ENCODE results near the gene PDIA6. TPM values are rescaled to one million over a fixed set of nuclear protein-coding genes. Genes with fewer than 3 reads are reported as not detected.

PDIA6 gene
- total RNA-seq, 4 donors from 2014 or later = 81.3 to 138 (median 90.3) TPM

GRCh38 chr2:10859278-10859677, 46.7 kb upstream of the PDIA6 start:
- Histone ChIP-seq H3K36me3 (no peaks in the 10 kb centered on the region), H3K27ac (no peak overlapping the region), H3K4me1 (peaks cover 0 to 7% (median 0%) of the 10 kb centered on the region in 3 donors), H3K9me3 (no peaks in the 10 kb centered on the region), H3K4me3 (no peak overlapping the region), H3K27me3 (peaks cover 11% of the 10 kb centered on the region)
- WGBS, 2 donors (ENCODE audit: low coverage in 1 of 2) = 69 to 100% methylated on average over 1 to 6 of the region's 6 CpGs
- ATAC-seq = no peak
- TF ChIP-seq POLR2A (IDR thresholded peaks at IDR 0.05) (no peak), EP300 (IDR thresholded peaks at IDR 0.05) (no peak), POLR2AphosphoS5 (IDR thresholded peaks at IDR 0.05) (no peak)
- TF ChIP-seq, protein P1, sequence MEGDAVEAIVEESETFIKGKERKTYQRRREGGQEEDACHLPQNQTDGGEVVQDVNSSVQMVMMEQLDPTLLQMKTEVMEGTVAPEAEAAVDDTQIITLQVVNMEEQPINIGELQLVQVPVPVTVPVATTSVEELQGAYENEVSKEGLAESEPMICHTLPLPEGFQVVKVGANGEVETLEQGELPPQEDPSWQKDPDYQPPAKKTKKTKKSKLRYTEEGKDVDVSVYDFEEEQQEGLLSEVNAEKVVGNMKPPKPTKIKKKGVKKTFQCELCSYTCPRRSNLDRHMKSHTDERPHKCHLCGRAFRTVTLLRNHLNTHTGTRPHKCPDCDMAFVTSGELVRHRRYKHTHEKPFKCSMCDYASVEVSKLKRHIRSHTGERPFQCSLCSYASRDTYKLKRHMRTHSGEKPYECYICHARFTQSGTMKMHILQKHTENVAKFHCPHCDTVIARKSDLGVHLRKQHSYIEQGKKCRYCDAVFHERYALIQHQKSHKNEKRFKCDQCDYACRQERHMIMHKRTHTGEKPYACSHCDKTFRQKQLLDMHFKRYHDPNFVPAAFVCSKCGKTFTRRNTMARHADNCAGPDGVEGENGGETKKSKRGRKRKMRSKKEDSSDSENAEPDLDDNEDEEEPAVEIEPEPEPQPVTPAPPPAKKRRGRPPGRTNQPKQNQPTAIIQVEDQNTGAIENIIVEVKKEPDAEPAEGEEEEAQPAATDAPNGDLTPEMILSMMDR (IDR thresholded peaks at IDR 0.05) = no peak

DNA sequence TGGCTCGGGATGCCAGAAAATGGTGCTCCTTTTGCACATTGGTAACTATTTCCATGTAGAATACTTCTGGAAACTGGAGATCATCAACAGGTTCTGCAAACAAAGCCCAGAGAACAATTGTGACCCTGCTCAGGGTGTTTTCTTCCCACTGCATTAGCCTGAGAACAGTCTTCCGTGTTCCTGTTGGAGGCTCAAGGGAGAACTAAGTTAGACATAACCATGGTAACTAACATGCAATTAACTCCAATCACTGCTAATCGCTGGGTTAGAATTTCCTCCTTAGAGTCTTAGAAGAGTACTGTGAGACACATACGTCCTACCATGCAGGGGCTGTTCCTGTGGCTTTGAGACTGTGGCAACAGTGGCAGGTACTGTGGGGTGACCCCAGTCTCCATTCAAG, 36.0 kb upstream of the PDIA6 start:
- ATAC-seq = no peak
- Histone ChIP-seq H3K4me1 (peaks cover 0 to 28% (median 4%) of the 10 kb centered on the region in 3 donors), H3K36me3 (no peaks in the 10 kb centered on the region), H3K27ac (peak overlapping the region in 3 of 4 donors; percentile 88 to 95 (median 95)), H3K4me3 (no peak overlapping the region), H3K27me3 (no peaks in the 10 kb centered on the region), H3K9me3 (no peaks in the 10 kb centered on the region)
- 63 to 92% methylated on average over 3 to 4 of the region's 4 CpGs for WGBS, 2 donors (ENCODE audit: low coverage in 1 of 2)
- no peak for TF ChIP-seq POLR2A (IDR thresholded peaks at IDR 0.05)
- TF ChIP-seq, protein P1 (IDR thresholded peaks at IDR 0.05) = no peak
- TF ChIP-seq POLR2AphosphoS5 (IDR thresholded peaks at IDR 0.05) = no peak
- no peak for TF ChIP-seq EP300 (IDR thresholded peaks at IDR 0.05)

DNA sequence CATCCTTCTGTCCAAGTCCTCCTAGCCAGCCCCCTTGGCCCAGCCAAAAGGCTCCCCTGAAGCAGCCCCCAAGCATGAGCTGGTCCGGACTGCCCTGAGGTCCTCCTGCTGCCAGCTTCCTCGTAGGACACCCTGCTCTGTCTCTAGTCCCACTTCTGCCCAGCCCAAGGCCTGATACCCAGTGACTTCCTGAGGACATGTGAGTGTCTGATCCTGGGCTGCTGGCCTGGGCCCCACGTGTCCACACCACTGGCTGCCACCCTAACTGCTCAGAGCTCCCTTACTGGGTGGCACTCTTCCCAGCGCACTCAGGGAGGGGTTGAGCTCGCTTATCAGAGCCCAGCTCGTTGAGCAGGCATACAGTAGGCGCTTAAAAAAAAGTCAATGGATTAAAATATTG, 34.4 kb upstream of the PDIA6 start:
- no peak overlapping the region for H3K4me3 ChIP-seq
- ATAC-seq = no peak
- TF ChIP-seq POLR2A (IDR thresholded peaks at IDR 0.05) (no peak), POLR2AphosphoS5 (IDR thresholded peaks at IDR 0.05) (no peak), EP300 (IDR thresholded peaks at IDR 0.05) (no peak)
- TF ChIP-seq, protein P1 (IDR thresholded peaks at IDR 0.05) = no peak
- H3K27ac ChIP-seq = peak overlapping the region; percentile 64 to 95 (median 92)
- no peaks in the 10 kb centered on the region for H3K27me3 ChIP-seq
- 85% methylated on average over 4 of the region's 7 CpGs; no CpG with 5 or more reads in 1 of the 2 donors for WGBS, 2 donors (ENCODE audit: low coverage in 1 of 2)
- peaks cover 0 to 28% (median 4%) of the 10 kb centered on the region in 3 donors for H3K4me1 ChIP-seq
- H3K9me3 ChIP-seq = peaks cover 0 to 11% (median 0%) of the 10 kb centered on the region in 3 donors
- no peaks in the 10 kb centered on the region for H3K36me3 ChIP-seq

DNA sequence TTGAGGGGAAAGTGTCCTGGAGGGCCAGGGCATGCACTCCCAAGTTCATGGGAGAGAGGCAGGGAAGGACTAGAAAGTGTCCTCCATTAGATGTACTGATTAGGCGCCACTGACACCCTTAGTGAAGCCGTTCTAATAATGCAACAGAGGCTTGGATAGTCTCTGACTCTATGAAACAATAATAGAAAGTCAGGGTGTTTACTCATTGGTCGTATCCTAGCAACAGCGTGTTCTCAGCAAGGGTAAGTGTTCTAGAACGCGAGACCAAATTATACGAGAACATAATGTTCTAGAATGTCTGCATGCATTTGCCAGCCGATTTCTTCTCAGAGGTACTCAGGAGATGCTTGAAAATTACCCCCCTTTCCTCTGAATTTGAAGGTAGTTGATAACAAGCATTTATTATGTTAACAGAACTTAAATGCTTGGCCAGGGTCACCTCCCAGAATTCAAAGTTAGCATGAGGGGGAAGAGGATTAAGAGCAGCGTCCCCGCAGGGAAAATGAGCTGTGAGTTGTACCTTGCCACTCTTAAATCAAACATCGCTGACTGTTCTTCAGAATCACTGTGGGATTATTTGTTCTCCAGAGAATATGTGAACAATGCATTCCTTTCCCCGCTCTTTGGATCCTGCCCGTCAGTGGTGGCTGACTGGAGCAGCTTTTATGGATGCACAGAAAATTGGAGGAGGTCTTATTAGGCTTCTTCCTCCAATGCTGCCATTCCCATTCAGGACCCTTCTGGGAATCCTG, 33.7 kb upstream of the PDIA6 start:
- H3K36me3 ChIP-seq = no peaks in the 10 kb centered on the region
- H3K27me3 ChIP-seq = no peaks in the 10 kb centered on the region
- no peak overlapping the region for H3K4me3 ChIP-seq
- peak; percentile 66 for ATAC-seq
- peak overlapping the region; percentile 88 to 97 (median 95) for H3K27ac ChIP-seq
- whole genome bisulfite sequencing, 2 donors (ENCODE audit: low coverage in 1 of 2) = 35 to 64% methylated on average over 11 to 13 of the region's 13 CpGs
- TF ChIP-seq, protein P1 (IDR thresholded peaks at IDR 0.05) = no peak
- peak; percentile 14 for TF ChIP-seq POLR2AphosphoS5 (IDR thresholded peaks at IDR 0.05)
- H3K9me3 ChIP-seq = peaks cover 0 to 18% (median 0%) of the 10 kb centered on the region in 3 donors
- peaks cover 0 to 28% (median 4%) of the 10 kb centered on the region in 3 donors for H3K4me1 ChIP-seq

DNA sequence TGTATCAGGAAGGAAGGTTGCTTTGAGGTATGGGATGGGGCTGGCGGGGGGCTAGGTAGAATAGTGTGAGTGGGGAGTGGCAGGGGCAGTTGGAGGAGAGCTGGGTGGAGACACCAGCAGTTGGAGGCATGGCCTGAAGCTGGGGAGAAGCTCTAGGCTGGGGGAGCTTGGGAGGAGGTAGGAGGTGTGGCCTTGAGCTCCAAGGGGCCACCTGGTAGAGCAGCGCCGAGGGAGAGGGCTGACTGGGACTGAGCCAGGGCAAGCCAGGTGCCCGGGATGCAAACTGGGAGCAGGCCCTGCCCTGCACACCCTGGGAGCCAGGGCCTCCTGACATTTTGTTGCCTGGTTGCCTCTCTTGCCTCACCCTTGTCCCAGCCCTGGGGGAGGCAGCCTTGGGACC, 33.1 kb upstream of the PDIA6 start:
- no peak for ATAC-seq
- Histone ChIP-seq H3K27ac (peak overlapping the region; percentile 88 to 97 (median 95)), H3K27me3 (peaks cover under 1% of the 10 kb centered on the region), H3K9me3 (peaks cover 0 to 24% (median 0%) of the 10 kb centered on the region in 3 donors), H3K4me1 (peaks cover 0 to 28% (median 4%) of the 10 kb centered on the region in 3 donors), H3K36me3 (no peaks in the 10 kb centered on the region), H3K4me3 (no peak overlapping the region)
- WGBS, 2 donors (ENCODE audit: low coverage in 1 of 2) = 14 to 47% methylated on average over 1 to 3 of the region's 4 CpGs
- no peak for TF ChIP-seq POLR2A (IDR thresholded peaks at IDR 0.05)
- no peak for TF ChIP-seq POLR2AphosphoS5 (IDR thresholded peaks at IDR 0.05)
- no peak for TF ChIP-seq EP300 (IDR thresholded peaks at IDR 0.05)
- TF ChIP-seq, protein P1 (IDR thresholded peaks at IDR 0.05) = no peak
